Endothelial cell of umbilical vein (primary cell): ENCODE data around the gene SIRPB1. TPM values are rescaled to one million over a fixed set of nuclear protein-coding genes. Genes with fewer than 3 reads are reported as not detected.
"Not testable (repeated sequence)": the region's sequence is repeated elsewhere in the genome, so short reads cannot be mapped to it uniquely, and the experiment has no call there.

Source experiments
- BruUV-seq: library from RNA; stranded (reverse); fragments of 400-500 nt; replicated peaks from 2 replicates; lab custom pipeline; 2021; lab: Mats Ljungman, UMichigan
- CTCF ChIA-PET: fragments of 300-600, 350-600 bp; sonication (Branson Sonifier 250); formaldehyde crosslinking; loops from one replicate; lab custom pipeline; 2021; ENCODE audit warnings: antibody characterized with exemption, inconsistent platforms; lab: Charles Lee
- POLR2A ChIA-PET: fragments of 300-600, 350-600 bp; sonication (Branson Sonifier 250); formaldehyde crosslinking; loops from one replicate; lab custom pipeline; 2021; ENCODE audit warnings: antibody characterized with exemption, inconsistent platforms; lab: Charles Lee
- DNase-seq: peaks from one replicate; pipeline ENCODE4 v3.0.0-alpha.2; 2011; ENCODE audit warnings: low read depth, low spot score
- FAIRE-seq: peaks from 2 replicates; lab custom pipeline; 2011; peaks lifted over from hg19 to GRCh38; lab: Jason Lieb, UNC
- H2AFZ ChIP-seq: 2 replicates; pipeline ENCODE4 v1.6.0; 2012; ENCODE audit warnings: low read depth, low read length, control low read depth, inconsistent platforms
- H3K27ac ChIP-seq: 2 replicates; pipeline ENCODE4 v1.5.1; 2011; ENCODE audit warnings: low read depth, mild to moderate bottlenecking, control low read depth, low read length, moderate library complexity; ENCODE audit not compliant: insufficient read depth
- H3K27me3 ChIP-seq, 2 experiments: 2 replicates each; pipeline versions ENCODE4 v1.6.0 to v1.6.1; 2011; ENCODE audit warnings: low read length in 2 of 2, mixed read lengths in 1 of 2; ENCODE audit not compliant: control insufficient read depth in 2 of 2, insufficient read depth in 2 of 2
- H3K36me3 ChIP-seq, 2 experiments: 2 replicates in 1 of 2; 3 replicates in 1 of 2; pipeline ENCODE4 v1.5.1; 2011; ENCODE audit warnings: low read length in 2 of 2, mild to moderate bottlenecking in 1 of 2, moderate library complexity in 1 of 2; ENCODE audit not compliant: control insufficient read depth in 2 of 2, insufficient read depth in 2 of 2; ENCODE audit errors: extremely low read depth in 1 of 2
- H3K4me1 ChIP-seq: 3 replicates; pipeline ENCODE4 v1.5.1; 2011; ENCODE audit warnings: mild to moderate bottlenecking, low read length; ENCODE audit not compliant: control insufficient read depth, insufficient read depth; ENCODE audit errors: extremely low read depth
- H3K4me2 ChIP-seq: 2 replicates; pipeline ENCODE4 v1.6.1; 2011; ENCODE audit warnings: low read length, control low read depth, mixed read lengths; ENCODE audit not compliant: insufficient read depth
- H3K4me3 ChIP-seq, 3 experiments: fragments of 200-600 bp in 1 of 3; sonication (generic), shearing (Covaris generic) in 1 of 3; replicated peaks in 1 of 3; 2 replicates each; pipeline ENCODE4 v1.5.1; 2011 to 2016; ENCODE audit warnings: control low read depth in 3 of 3, low read length in 3 of 3, mild to moderate bottlenecking in 2 of 3, inconsistent platforms in 1 of 3, low read depth in 1 of 3, moderate library complexity in 1 of 3; ENCODE audit not compliant: insufficient read depth in 1 of 3
- H3K79me2 ChIP-seq: 2 replicates; pipeline ENCODE4 v1.6.0; 2012; ENCODE audit warnings: low read length, inconsistent platforms; ENCODE audit not compliant: control insufficient read depth, insufficient read depth
- H3K9ac ChIP-seq: replicated peaks from 2 replicates; pipeline ENCODE3; 2011; ENCODE audit warnings: low read length, control low read depth; ENCODE audit not compliant: insufficient read depth; ENCODE audit errors: extremely low read depth
- H3K9me1 ChIP-seq: replicated peaks from 3 replicates; pipeline ENCODE4 v1.6.0; 2011; ENCODE audit warnings: mild to moderate bottlenecking, low read length; ENCODE audit not compliant: control insufficient read depth, insufficient read depth; ENCODE audit errors: extremely low read depth
- H3K9me3 ChIP-seq: replicated peaks from 2 replicates; pipeline ENCODE4 v1.5.1; 2012; ENCODE audit warnings: low read length, inconsistent platforms; ENCODE audit not compliant: control insufficient read depth, insufficient read depth
- H4K20me1 ChIP-seq: replicated peaks from 2 replicates; pipeline ENCODE3; 2011; ENCODE audit warnings: mild to moderate bottlenecking, low read length; ENCODE audit not compliant: control insufficient read depth, insufficient read depth; ENCODE audit errors: extremely low read depth
- CTCF ChIP-seq, 2 donors: IDR thresholded peaks; 1 replicate in 1 of 2; 2 replicates in 1 of 2; pipeline ENCODE4 v1.5.1; 2011; ENCODE audit warnings: low read length in 2 of 2, mild to moderate bottlenecking in 2 of 2, moderate library complexity in 2 of 2, control low read depth in 1 of 2, inconsistent platforms in 1 of 2, low read depth in 1 of 2; ENCODE audit not compliant: insufficient read depth in 1 of 2; ENCODE audit errors: extremely low read depth in 1 of 2
- EZH2 ChIP-seq: IDR thresholded peaks from 2 replicates; pipeline ENCODE4 v1.6.1; 2012; ENCODE audit warnings: borderline replicate concordance, low read depth, mild to moderate bottlenecking, moderate library complexity, low read length, inconsistent platforms; ENCODE audit not compliant: severe bottlenecking
- FOS ChIP-seq: IDR thresholded peaks from 2 replicates; pipeline ENCODE4 v1.6.1; 2011; ENCODE audit warnings: mild to moderate bottlenecking, low read length, moderate library complexity, borderline replicate concordance; ENCODE audit not compliant: insufficient read depth
- GATA2 ChIP-seq: IDR thresholded peaks from 2 replicates; pipeline ENCODE4 v1.7.0; 2011; ENCODE audit warnings: low read depth, mild to moderate bottlenecking, moderate library complexity, mixed read lengths, low read length; ENCODE audit not compliant: insufficient read length, insufficient read depth
- JUN ChIP-seq: IDR thresholded peaks from 2 replicates; pipeline ENCODE4 v1.6.1; 2011; ENCODE audit warnings: borderline replicate concordance, low read depth; ENCODE audit not compliant: insufficient read length, insufficient read depth
- MAX ChIP-seq: IDR thresholded peaks from 2 replicates; pipeline ENCODE4 v1.6.1; 2011; ENCODE audit not compliant: insufficient read depth, insufficient read length
- MYC ChIP-seq: IDR thresholded peaks from one replicate; pipeline ENCODE4 v1.6.1; 2011; ENCODE audit warnings: mild to moderate bottlenecking, low read depth, low read length
- POLR2A ChIP-seq: IDR thresholded peaks from 2 replicates; pipeline ENCODE4 v1.6.1; 2012; ENCODE audit warnings: low read depth, mild to moderate bottlenecking, control low read depth, low read length
- POLR2AphosphoS5 ChIP-seq: IDR thresholded peaks from 2 replicates; pipeline ENCODE4 v1.6.1; 2012; ENCODE audit warnings: low read depth, mild to moderate bottlenecking, control low read depth, low read length, moderate library complexity; ENCODE audit not compliant: insufficient read depth
- dilution Hi-C: fragments of 300-500 bp; cut with MboI; formaldehyde crosslinking; loops from one replicate; pipeline ENCODE4 v1.15.0; 2019; ENCODE audit warnings: low sequenced_read_pairs; ENCODE audit not compliant: extremely low pct_ligation_motif_present
- intact Hi-C: fragments of 100-400 bp; cut with micrococcal nuclease; formaldehyde crosslinking; loops from one replicate; pipeline ENCODE4 v1.10.0; 2022
- polyA plus RNA-seq, 4 experiments: library from polyadenylated mRNA; depleted of rRNA in 3 of 4; stranded (reverse) in 3 of 4; unstranded in 1 of 4; fragments of >200 nt; gene quantifications; 2 replicates each; pipeline versions ENCODE4 v1.2.1 to v1.2.3, GENCODE V29; 2011 to 2012; ENCODE audit warnings: missing spikeins in 1 of 4
- total RNA-seq: library from RNA; stranded (reverse); gene quantifications from 2 replicates; pipeline ENCODE4 v1.2.3, GENCODE V29; 2021

Gene SIRPB1
- total and polyA plus RNA-seq, 2 donors (not counting 3 experiments of a cell fraction or from before 2014, with no cell fraction given), result 0.10 to 6.5 TPM

GRCh38 chr20:1644101-1644962 is 24.5 kb upstream of the SIRPB1 start:
- FAIRE-seq (no peak), DNase-seq (no peak)
- no peaks in the 10 kb centered on the region for H3K9me1 ChIP-seq
- H3K9me3 ChIP-seq, result no peaks in the 10 kb centered on the region
- intact Hi-C loops, result no loop called here
- ChIA-PET CTCF (no interaction called here), POLR2A (no interaction called here)
- peaks cover 0 to 4% of the 10 kb centered on the region in 2 experiments for H3K27me3 ChIP-seq
- no peaks in the 10 kb centered on the region for H3K79me2 ChIP-seq
- no peak overlapping the region for H3K9ac ChIP-seq
- H3K4me1 ChIP-seq, result no peaks in the 10 kb centered on the region
- no peak overlapping the region for H2AFZ ChIP-seq
- dilution Hi-C loops, result no loop called here
- H3K4me2 ChIP-seq, result no peak overlapping the region
- H3K36me3 ChIP-seq, result no peaks in the 10 kb centered on the region
- no peak overlapping the region for H3K4me3 ChIP-seq
- no peaks in the 10 kb centered on the region for H4K20me1 ChIP-seq
- TF ChIP-seq EZH2, result no peak
- no peak for TF ChIP-seq FOS
- no peak for TF ChIP-seq JUN
- TF ChIP-seq GATA2, result no peak
- TF ChIP-seq MAX, result no peak
- TF ChIP-seq POLR2A, result no peak
- TF ChIP-seq CTCF (IDR thresholded peaks at IDR 0.05; ENCODE audit: extremely low read depth in 1 of 2, insufficient read depth in 1 of 2, low read depth in 1 of 2, low read length in 2 of 2), result no peak
- TF ChIP-seq POLR2AphosphoS5, result no peak
- no peak for TF ChIP-seq MYC
- no peak overlapping the region for H3K27ac ChIP-seq
- no TSS peak for BruUV-seq

- H3K4me1 ChIP-seq, intact Hi-C loops, H3K27ac ChIP-seq, CTCF ChIA-PET, dilution Hi-C loops, H3K9me1 ChIP-seq, H2AFZ ChIP-seq, POLR2A ChIA-PET, H4K20me1 ChIP-seq, H3K4me3 ChIP-seq, H3K36me3 ChIP-seq, H3K79me2 ChIP-seq, H3K9me3 ChIP-seq, H3K27me3 ChIP-seq, FAIRE-seq, BruUV-seq, H3K4me2 ChIP-seq, DNase-seq, H3K9ac ChIP-seq: not testable (repeated sequence)
These were observed 18.8 kb upstream of the SIRPB1 start for GRCh38 chr20:1638643-1639042.
